ENCODE measurements around the gene SDK1.

The SDK1 gene

DNA sequence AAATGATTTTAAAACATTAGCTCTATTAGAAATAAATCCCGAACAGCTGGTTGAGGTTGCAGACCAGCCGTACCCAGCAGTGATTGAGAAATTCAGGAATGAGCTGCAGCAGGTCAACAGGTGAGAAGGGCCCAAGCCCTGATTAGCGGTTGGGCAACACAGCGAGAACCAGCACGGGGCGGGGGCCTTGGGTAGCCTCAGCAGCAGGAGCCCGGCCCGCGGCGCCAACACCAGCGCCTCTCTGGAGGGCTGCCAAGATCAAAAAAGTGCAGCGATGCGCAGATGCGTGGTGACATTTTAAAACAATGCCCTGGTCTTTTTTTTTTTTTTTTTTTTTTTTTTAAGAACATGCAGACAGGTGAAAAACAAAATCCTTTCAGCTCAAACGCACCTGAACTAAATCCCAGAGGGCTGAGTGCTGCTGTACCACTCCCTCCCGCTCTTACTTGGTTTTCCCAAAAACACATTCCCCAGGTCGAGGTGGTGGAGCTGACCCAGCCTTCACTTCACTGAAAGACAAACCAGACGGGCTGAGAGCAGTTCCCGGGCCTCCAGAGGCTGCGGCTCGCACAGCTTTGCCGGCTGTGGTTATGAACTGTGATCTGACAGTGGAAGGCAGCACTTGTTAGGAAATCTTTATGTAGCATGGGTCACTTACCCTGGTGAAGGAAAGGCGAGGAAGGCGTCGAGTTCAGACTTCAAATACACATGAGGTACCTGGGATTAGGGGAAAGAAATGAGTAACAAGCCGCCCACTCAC, 579.4 kb downstream of the SDK1 start:
- DNase-seq (ENCODE audit: low read depth in 2 of 2): no peak

DNA sequence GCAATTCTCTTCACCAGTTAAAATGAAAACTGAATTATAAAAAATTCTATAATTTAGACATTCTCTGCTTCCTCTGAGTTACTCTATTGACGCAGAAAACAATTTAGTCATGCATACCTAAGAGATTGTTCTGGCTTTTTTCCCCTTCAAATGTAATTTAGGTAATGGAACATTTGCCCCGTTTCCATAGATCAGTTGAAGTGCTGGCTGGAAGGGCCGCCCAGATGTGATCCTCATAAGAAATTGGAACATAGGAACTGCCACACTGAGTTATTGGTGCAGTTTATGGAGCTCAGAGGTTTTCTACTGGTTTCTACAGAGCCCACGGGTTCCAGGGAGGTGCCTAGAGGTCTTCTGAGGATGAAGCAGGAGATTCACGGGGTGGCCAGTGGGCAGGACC, 581.7 kb downstream of the SDK1 start:
- DNase-seq (ENCODE audit: low read depth in 2 of 2): no peak

DNA sequence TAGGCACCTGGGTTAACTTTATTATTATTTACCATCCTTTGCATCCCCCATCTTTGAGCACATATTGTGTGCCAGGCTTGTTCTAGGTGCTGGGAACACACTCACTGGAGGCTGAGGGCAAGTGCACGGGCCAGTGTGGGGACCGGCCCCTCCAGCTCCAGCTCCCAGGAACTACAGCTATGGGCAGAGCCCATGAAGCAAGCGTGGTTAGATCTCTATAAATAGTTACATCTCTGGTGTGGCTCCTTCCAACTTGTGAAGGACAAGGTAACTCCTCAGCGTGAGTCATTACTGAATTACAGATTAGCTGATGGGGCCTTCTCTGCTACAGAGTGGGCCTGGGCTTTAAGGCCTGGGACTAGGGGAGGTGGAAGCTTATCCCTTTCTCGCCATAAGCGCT, 583.5 kb downstream of the SDK1 start:
- no peak for DNase-seq (ENCODE audit: low read depth in 2 of 2)

DNA sequence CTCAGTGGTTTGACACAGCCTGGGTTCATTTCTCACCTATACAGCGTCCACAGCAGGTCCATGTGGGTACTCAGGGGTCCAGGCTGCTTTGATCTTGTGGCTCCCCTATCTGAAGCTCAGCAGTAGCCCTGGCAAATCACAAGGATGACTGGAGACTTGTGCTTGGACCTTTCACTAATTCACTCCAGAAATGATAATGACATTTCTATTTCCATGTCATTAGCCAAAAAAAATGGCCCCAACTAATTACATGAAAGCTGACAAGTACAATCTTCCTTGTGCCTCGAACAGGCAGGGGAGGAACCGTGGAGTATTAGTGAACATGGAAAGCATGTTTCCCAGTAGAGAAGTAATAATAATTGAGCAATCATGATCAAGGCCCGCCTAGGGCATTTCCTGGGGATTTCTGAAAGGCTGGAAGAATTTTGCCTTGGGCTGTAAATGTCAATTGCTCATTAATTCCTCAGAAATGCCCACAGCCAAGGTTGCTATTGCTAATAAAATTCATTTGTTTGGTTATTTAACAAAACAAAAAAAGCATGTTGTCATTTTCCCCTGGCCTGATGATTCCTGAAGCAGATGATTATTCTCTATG, 586.1 kb downstream of the SDK1 start:
- no peak for DNase-seq (ENCODE audit: low read depth in 2 of 2)

DNA sequence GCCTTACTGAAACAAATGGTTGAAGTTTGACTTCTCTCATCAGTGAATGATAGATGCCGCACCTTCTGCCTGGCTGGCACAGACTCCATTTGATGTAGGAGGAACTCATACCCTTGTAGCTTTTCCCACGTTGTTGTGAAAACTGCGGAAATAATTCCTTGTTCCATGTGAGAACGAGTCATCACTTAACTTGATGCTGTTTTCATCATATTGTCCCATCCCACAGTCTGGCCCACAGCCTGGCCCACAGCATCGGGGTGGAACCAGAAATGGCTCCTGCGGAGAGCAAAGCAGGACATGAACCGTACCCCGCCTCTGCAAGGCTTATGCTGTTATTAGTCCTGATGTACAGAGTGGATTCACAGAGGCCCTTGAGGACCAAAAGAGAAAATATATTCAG, 587.0 kb downstream of the SDK1 start:
- no peak for DNase-seq (ENCODE audit: low read depth in 2 of 2)

DNA sequence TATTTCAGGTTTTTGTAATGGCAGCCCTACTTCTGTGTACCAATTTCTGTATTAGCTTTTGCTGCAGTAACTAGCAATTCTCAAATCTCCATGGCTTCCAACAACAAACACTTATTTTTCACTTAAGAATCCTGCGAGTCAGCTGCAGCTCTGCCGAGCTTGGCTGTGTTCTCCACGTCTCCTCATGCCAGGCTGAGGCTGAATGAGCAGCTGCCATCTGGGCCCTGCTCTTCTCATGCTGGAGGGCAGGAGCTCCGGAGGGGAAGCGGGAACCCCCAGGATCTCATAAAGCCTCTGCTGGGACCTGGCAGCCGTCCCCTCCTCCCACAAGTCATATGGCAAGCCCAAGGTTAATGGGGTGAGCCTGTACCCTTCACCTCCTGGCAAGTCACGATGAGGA, 591.1 kb downstream of the SDK1 start:
- no peak for DNase-seq (ENCODE audit: low read depth in 2 of 2)

DNA sequence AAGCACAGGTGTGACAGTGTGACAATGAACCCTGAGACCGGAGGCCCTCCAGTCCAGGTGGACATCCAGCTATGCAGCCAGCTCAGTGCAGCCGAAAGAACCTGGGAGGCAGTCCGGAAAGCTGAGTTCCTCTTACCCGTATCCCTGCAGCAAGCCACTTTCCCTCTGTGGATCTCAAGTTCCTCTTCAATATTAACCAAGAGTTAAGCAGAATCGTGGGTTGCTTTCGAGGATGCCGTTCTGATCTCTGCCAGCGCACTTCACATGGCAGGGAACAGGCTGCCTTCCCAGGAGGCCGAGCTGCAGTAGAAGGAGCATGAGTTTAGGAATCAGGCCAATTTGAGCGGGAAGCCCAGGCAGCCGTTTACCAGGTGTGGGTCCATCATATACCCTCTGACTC, 591.6 kb downstream of the SDK1 start:
- DNase-seq (ENCODE audit: low read depth in 2 of 2): no peak

DNA sequence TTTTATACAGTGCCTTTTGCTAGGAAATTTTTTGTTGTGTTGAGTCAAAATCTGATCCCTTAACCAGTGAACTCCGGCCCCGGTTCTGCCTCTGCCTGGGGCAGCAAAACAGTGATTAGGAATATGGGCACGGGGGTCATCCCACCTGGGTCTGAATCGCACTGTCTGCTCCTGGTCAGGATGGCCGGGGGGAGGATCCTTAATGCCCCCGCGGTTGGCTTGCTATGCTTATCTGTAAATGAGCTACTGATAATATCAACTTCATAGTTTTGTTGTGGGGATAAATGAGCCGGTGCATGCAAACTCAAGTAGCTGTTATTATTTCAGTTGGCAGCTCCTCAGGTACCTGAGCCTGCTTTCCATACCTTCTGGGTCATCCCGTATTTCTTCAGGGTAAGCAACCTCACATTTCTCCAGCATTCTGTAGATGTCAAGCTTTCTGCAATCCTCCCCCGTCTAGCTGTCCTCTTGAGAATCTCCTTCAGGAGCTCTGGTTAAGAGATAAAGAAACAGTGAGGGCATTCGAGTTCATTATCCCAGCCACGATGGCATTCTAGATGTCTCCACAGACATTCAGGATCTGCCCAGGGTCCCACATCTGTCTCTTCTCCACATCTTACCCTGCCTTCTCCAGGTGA, 592.2 kb downstream of the SDK1 start:
- DNase-seq (ENCODE audit: low read depth in 2 of 2): no peak

DNA sequence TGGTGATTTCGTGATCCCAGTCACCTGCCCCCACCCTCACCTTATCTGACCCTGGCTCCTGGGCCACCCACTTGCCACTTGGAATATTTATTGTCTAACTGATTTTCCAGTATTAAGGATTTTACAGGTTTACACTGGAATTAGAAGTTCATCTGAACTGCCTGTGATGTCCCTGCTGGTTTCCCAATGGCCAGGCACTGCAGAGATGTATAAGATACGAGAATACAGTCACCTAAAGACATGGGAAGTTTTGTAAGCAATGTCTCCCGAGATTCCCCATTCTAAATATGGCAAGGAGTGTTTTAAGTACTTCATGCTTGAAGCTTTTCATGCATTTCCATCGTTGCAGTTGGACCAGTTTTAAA, 592.7 kb downstream of the SDK1 start:
- DNase-seq (ENCODE audit: low read depth in 2 of 2): no peak

DNA sequence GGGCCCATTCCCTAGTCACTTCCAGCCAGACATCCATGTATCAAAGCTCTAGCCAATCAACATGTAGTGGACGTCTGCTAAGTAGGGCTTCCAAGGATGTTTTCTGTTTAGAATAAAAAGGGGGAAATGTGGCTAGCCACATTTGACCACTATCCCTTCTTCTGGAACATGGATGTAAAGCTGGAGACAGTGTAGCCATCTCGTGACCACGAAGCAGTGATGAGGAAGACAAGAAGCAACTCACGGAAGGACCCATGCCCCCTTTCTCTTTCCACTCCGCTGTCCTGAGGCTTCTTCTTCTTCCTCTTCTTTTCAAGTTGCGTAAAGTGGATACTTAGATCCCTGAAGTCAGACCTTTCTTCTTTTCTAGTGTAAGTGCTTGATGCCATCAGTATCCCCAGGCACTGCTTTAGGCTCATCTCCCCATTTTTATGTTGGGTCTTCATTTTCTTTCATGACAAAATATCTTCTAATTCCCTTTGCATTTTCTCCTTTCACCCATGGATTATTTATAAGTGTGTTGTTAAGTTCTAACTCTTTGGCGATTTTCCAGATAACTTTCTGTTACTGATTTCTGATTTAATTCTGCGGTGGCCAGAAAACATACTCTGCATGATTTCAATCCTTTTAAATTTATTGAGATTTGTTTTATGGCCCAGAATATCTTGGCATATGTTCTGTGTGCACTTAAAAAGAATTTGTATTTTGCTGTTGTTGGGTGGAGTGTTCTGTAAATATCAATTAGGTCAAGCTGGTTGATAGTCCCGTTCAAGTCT, 594.5 kb downstream of the SDK1 start:
- DNase-seq (ENCODE audit: low read depth in 2 of 2): no peak

DNA sequence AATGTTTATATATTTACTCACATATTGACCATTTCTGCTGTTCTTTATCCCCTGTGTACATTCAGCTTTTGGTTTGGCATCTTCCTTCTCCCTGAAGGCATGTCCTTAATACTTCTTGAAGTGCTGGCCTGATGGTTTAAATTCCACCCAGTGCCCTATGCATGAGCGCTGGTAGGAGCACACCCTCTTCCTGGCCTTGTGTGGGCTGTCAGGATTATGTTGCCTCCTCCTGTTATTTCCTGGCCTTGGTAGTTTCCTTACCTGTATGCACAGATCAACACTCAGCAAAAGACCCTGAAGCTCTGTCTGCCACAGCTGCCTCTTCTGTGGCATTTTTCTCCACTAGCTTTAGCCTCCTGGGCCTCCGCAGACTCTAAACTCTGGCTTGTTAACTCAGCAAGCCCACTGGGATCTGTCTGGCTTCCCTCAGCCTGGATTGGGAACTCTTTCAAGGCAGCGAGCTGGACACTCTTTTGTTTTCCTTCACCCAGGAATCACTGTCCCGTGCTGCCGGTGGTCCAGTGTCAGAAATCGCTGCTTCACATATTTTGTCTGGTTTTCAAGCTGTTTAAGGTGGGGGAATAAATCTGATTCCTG, 595.2 kb downstream of the SDK1 start:
- DNase-seq (ENCODE audit: low read depth in 2 of 2): no peak

DNA sequence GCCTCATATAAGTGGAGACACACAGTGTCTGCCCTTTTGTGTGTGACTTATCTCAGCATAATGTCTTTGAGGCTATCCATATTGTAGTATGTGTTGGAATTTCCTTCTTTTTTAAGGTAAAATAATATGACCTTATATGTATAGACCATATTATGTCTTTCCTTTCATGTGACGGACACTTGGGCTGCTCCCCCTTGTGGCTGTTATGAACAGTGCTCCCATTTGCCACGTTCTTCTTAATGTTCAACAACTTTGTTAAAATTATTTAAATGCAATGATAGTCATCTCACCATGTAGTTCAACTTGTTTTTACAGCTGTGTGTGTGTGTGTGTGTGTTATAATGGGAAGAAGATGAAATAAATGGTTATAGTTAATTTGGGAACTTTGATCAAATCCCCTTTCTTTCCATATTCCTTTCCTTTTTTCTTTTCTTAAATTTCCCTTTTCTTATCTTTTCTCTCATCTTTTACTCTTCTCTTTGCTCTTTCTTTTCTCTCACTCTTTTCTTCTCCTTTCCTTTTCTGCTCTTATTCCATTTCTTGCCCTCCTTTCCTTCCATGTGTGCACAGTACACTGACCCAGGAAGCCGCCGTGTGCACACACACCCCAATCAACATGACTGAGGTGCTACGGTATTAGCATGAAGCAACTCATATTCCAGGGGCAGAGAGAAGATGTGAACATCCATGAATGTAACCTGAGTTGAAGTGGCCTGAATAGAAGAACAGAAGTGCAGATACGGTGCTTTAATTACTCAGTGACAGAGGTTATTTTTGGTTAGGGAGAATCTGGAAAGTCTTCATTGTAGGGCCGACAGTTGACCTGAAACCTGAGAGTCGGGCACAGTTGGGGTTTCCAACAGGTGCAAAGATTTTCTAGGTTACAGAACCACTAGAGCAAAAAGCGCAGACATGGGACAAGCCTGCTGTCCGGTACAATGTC, 596.6 kb downstream of the SDK1 start:
- peak in 1 of 2 donors; percentile 6 for DNase-seq (ENCODE audit: low read depth in 2 of 2)

DNA sequence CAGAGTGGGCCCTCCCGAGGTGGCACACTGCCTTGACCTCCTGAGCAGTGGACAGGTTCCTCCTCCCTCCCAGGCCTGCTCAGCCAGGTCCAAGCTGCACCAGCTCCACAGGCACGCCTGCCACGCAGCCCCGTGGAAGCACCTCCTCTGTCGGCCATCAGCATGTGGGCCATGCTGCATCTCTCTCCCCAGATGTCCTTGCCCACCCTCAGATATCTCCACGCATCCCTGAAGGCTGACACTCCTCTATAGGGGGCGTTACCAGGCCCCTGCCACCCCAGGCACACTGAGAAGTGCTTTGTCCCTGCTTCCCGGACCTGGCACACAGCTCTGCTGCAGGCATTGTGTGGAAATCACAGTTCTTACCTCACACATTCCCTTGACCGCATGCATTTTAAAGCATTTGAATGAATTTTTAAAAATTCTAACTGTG, 598.5 kb downstream of the SDK1 start:
- no peak for DNase-seq (ENCODE audit: low read depth in 2 of 2)

DNA sequence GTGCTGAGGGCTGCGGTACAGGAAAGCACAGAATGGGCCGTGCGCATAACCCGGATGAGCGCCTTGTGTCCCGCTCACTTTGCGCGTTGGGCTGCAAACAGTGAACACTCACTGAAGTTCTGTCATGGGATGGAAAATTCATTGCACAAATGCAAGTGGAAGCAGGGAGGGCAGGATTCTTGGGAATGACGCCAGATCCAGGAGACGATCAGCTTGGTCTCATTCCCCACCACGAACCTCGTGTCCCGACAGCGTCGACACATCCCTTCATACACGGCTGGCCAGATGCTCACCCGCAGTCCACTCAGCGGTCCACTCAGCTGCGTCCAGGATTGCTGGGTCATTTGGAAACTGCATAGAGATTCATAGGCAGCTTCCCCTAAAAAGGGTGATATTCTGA, 607.1 kb downstream of the SDK1 start:
- DNase-seq (ENCODE audit: low read depth in 2 of 2): no peak

DNA sequence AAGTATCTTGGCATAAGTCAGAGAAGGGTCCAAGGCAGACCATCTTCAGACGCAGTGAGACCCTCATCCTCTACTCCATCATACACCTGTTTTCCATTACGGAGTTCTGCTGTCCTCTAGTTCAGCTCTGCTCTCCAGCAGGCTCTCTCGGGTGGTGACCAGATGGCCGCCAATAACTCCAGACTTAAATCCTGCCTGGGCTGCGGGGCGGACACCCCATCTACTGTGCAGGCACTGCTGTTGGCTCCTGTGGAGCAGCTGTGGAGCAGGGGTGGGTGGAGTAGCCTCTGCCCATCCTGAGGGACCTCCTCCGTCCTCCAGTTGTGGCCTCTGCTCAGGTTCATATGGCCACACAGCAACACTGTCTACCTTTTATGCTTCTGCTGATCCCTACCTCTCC, 608.1 kb downstream of the SDK1 start:
- DNase-seq (ENCODE audit: low read depth in 2 of 2): no peak

DNA sequence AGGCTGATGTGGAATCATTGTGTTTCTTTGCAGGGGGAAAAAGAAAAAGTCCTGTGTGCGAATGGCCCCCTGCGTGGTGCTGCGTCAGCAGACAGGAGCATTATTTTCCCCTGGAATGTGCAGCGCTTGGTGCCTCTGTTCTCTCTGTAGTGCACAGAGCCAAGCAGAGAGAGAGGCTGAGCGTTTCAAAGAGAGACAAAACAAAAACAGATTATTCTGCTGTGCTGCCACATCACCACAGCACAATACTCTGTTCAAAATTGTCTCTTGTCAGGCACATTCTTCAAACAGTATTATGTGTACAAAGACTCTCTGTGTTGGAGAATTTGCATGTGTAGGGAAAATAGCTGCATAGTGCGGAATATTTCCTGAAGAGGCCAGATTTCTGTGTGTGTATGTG, 609.0 kb downstream of the SDK1 start:
- DNase-seq (ENCODE audit: low read depth in 2 of 2): no peak

DNA sequence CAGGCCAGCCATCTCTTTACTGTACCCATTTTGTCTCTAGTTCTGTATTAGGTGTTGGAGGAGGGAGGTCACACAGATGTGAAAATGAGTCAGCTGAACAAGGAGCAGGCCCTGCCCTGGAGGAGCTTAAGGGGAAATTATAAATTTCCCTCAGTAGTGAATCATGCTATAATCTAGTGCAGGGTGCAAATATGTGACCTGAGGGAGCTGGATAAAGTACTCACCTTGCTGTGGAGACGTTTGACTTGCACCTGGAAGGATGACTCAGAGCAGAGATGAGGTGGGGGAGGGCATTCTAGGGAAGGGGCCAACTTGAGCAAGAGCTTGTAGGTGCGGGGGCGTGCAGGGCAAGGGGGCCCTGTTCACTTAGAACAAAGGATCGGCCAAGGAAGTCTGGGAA, 610.6 kb downstream of the SDK1 start:
- no peak for DNase-seq (ENCODE audit: low read depth in 2 of 2)

DNA sequence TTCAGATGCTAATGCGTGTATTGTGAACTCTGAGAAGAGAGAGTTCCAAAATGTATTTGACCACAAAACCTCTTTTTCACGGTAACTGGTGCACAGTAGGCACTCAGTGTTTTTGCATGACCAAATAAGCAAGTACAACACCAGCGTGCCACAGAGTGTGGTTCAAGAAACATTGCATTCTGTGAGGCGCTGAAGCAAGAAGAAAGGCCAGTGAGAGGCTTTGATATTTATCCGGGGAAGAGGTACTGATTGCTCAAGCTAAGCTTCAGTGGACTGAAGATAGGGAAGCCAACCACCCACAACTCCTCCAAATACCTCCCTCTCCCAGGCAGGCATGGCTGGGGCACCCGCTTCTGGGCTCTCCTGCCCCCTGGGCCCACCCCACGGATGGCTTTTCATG, 611.2 kb downstream of the SDK1 start:
- DNase-seq (ENCODE audit: low read depth in 2 of 2): no peak

DNA sequence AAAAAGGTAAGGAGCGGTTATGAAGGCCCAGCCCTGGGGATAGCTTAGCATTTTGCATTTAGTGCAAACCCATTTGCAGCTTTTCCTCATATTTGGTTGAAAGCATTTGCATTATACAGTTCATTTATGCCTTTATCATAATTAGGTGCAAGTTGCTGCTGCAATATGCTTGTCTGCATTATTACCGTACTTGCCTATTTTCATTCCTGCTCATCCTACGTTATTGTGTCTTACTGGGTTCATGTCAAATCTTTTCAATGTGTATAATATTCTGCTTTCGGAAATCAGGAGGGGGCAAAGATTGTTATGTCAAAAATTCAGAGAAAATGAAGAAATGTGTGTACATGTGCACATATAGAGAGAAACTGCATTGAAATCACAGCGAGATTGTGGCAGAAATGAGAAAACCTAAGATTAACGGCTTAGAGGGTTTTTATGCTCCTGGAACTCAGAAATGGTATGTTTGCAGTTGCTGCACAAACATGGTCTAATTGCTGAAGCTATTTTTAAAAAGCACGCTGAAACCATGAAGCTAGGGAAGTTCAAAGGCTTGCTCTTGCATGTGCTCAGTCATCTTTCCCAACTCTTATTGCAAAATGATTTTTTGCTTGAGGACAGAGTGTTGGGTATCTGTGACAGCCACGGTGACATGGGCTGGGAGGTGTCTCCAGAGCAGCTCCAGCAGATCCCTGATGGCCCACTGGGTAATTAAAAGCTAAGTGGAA, 613.2 kb downstream of the SDK1 start:
- DNase-seq (ENCODE audit: low read depth in 2 of 2): no peak

DNA sequence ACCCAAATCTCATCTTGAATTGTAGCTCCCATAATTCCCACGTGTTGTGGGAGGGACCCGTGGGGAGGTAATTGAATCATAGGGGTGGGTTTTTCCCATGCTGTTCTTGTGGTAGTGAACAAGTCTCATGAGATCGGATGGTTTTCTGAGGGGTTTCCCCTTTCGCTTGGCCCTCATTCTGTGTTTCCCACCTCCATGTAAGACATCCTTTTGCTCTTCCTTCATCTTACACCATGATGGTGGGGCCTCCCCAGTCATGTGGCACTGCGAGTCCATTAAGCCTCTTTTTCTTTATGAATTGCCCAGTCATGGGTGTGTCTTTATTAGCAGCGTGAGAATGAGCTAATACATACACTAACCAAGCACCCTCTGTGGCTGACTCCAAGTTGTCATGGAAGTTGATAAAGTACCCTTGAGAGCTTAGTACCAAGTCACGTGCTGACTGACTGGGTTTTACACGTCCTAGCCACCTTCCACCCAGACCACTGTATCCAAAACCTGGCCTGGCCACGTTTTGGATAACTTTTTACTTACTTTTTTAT, 614.4 kb downstream of the SDK1 start:
- DNase-seq (ENCODE audit: low read depth in 2 of 2): no peak
